Lower lobe of right lung (tissue), 2 donors: Measurements from ENCODE around the gene S100A8. TPM values are rescaled to one million over a fixed set of nuclear protein-coding genes. Genes with fewer than 3 reads are reported as not detected.

Source experiments
- ATAC-seq, 2 donors: fragments of 200-7000 bp; cut with Tn5 transposase; one replicate each; pipeline ENCODE4 v1.9.1; 2020 to 2022; ENCODE audit warnings: mild to moderate bottlenecking in 2 of 2, moderate library complexity in 2 of 2
- DNase-seq: peaks from one replicate; pipeline ENCODE4 v3.0.0-alpha.2; 2020
- H3K27ac ChIP-seq: fragments of 200-600 bp; one replicate; pipeline ENCODE4 v1.8.0; 2022
- H3K27me3 ChIP-seq: fragments of 200-600 bp; one replicate; pipeline ENCODE4 v1.8.0; 2022; ENCODE audit warnings: low read depth
- H3K36me3 ChIP-seq: fragments of 200-600 bp; one replicate; pipeline ENCODE4 v1.8.0; 2022; ENCODE audit warnings: mild to moderate bottlenecking
- H3K4me1 ChIP-seq: fragments of 200-600 bp; one replicate; pipeline ENCODE4 v1.8.0; 2022
- H3K4me3 ChIP-seq: fragments of 200-600 bp; one replicate; pipeline ENCODE4 v1.8.0; 2022; ENCODE audit warnings: mild to moderate bottlenecking
- H3K9me3 ChIP-seq: fragments of 200-600 bp; one replicate; pipeline ENCODE4 v1.8.0; 2022
- intact Hi-C: fragments of 100-400 bp; cut with DNase I; formaldehyde crosslinking; loops from one replicate; pipeline ENCODE4 v1.11.0; 2022
- total RNA-seq: library from RNA; stranded (reverse); fragmentation: NEBNext Ultra II Directional; extraction: Animal tissue kit (Norgen Biotek cat#: 25700); gene quantifications from one replicate; pipeline ENCODE4 v1.2.1, GENCODE V29; 2021
- TF ChIP-seq, protein P1 (sequence below): fragments of 200-600 bp; IDR thresholded peaks from one replicate; pipeline ENCODE4 v1.8.0; 2022; ENCODE audit warnings: antibody characterized with exemption, mild to moderate bottlenecking
- donor health status: DM: no; HTN: yes; CAD: no; lungs with severe emphysema.

Gene S100A8
- total RNA-seq, 1 donor from 2014 or later = 622 TPM

GRCh38 chr1:153361480-153362109 is 29.3 kb downstream of the S100A8 start:
- H3K36me3 ChIP-seq = no peaks in the 10 kb centered on the region
- H3K27me3 ChIP-seq = no peaks in the 10 kb centered on the region
- TF ChIP-seq, protein P1, sequence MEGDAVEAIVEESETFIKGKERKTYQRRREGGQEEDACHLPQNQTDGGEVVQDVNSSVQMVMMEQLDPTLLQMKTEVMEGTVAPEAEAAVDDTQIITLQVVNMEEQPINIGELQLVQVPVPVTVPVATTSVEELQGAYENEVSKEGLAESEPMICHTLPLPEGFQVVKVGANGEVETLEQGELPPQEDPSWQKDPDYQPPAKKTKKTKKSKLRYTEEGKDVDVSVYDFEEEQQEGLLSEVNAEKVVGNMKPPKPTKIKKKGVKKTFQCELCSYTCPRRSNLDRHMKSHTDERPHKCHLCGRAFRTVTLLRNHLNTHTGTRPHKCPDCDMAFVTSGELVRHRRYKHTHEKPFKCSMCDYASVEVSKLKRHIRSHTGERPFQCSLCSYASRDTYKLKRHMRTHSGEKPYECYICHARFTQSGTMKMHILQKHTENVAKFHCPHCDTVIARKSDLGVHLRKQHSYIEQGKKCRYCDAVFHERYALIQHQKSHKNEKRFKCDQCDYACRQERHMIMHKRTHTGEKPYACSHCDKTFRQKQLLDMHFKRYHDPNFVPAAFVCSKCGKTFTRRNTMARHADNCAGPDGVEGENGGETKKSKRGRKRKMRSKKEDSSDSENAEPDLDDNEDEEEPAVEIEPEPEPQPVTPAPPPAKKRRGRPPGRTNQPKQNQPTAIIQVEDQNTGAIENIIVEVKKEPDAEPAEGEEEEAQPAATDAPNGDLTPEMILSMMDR = no peak
- no peak overlapping the region for H3K27ac ChIP-seq
- H3K4me3 ChIP-seq = no peak overlapping the region
- no peak for DNase-seq
- H3K9me3 ChIP-seq = no peaks in the 10 kb centered on the region
- no peak for ATAC-seq
- H3K4me1 ChIP-seq = peaks cover 12% of the 10 kb centered on the region
- intact Hi-C loops = no loop called here

DNA sequence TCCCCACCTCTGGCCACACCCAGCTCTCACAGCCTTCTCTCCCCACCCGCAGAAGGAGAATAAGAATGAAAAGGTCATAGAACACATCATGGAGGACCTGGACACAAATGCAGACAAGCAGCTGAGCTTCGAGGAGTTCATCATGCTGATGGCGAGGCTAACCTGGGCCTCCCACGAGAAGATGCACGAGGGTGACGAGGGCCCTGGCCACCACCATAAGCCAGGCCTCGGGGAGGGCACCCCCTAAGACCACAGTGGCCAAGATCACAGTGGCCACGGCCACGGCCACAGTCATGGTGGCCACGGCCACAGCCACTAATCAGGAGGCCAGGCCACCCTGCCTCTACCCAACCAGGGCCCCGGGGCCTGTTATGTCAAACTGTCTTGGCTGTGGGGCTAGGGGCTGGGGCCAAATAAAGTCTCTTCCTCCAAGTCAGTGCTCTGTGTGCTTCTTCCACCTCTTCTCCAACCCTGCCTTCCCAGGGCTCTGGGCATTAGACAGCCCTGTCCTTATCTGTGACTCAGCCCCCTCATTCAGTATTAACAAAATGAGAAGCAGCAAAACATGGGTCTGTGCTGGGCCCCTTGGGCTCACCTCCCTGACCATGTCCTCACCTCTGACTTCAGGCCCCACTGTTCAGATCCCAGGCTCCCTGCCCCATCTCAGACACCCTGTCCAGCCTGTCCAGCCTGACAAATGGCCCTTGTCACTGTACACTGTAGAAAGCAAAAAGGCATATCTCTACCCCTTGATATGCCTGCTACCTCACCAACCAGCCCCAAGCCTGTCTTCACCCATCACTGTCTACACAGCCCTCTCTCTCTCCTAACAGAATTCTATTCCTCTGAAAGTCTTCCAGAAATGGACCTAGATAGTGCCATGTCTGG is 30.0 kb downstream of the S100A8 start:
- intact Hi-C loops = no loop called here
- no peak for DNase-seq
- no peak for ATAC-seq
- TF ChIP-seq, protein P1 = no peak
- H3K27me3 ChIP-seq = no peaks in the 10 kb centered on the region
- H3K27ac ChIP-seq = no peak overlapping the region
- H3K4me1 ChIP-seq = peaks cover 12% of the 10 kb centered on the region
- no peaks in the 10 kb centered on the region for H3K36me3 ChIP-seq
- no peak overlapping the region for H3K4me3 ChIP-seq
- H3K9me3 ChIP-seq = no peaks in the 10 kb centered on the region

DNA sequence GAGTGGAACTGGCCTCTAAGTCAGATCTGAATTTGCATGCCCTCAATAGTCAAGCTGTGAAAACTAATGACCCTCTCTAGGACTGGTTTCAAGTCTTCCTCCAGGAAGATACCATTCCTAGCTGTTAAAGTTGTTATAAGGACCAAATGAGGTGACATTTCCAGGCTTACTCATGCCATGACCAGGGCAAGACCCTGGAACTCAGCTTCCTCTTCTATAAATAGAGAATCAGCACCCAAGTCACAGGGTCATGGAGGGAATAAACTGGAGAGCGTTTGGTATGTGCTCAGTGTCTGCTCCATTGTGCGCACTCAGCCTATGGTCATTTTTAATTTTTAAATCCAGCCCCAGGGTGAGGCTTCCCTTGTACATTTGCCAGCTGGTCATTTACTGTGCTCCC is 30.7 kb downstream of the S100A8 start:
- H3K9me3 ChIP-seq = no peaks in the 10 kb centered on the region
- no peaks in the 10 kb centered on the region for H3K36me3 ChIP-seq
- H3K27ac ChIP-seq = no peak overlapping the region
- peaks cover 12% of the 10 kb centered on the region for H3K4me1 ChIP-seq
- no peak for ATAC-seq
- DNase-seq = no peak
- intact Hi-C loops = no loop called here
- H3K4me3 ChIP-seq = peak overlapping the region; percentile 44
- no peaks in the 10 kb centered on the region for H3K27me3 ChIP-seq
- TF ChIP-seq, protein P1 = no peak

DNA sequence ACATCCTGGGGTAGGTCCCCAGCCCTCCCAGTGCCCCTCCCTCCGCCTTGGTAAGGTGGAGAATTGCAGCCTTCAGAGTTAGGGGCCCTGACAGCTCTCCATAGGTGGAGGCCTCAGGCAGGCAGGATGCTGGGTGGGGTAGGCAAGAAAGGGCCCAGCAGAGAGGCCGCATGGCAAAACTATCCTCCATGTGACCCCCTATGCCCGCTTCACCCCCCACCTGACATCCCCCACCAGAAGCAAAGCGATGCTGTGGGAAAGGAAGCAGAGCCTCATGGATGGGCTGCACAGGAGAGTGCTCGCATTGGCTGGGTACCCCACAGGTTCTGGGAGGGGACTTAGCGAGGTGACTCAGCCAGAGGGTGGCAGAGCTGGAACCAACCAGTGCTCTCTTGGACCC is 31.6 kb downstream of the S100A8 start:
- intact Hi-C loops = no loop called here
- DNase-seq (no peak), ATAC-seq (no peak)
- H3K27ac ChIP-seq = peak overlapping the region; percentile 80
- peak overlapping the region; percentile 44 for H3K4me3 ChIP-seq
- H3K27me3 ChIP-seq = no peaks in the 10 kb centered on the region
- TF ChIP-seq, protein P1 = no peak
- no peaks in the 10 kb centered on the region for H3K9me3 ChIP-seq
- no peaks in the 10 kb centered on the region for H3K36me3 ChIP-seq
- peaks cover 12% of the 10 kb centered on the region for H3K4me1 ChIP-seq

DNA sequence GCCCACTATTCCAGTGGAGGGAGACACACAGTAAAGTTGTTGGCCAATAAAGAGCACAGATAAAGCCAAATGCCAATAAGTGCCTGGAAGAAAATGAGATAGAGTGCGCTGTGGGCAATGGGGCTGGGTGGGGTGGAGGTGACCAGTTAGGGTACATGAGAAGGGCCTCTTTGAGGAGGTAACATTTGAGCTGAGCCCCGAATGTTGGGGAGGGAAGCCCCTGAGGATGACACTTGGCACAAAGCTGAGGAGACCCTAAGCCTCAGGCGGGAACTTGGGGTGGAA is 32.2 kb downstream of the S100A8 start:
- Histone ChIP-seq H3K27ac (peak overlapping the region; percentile 80), H3K9me3 (no peaks in the 10 kb centered on the region), H3K4me1 (peaks cover 12% of the 10 kb centered on the region), H3K4me3 (peak overlapping the region; percentile 44), H3K36me3 (no peaks in the 10 kb centered on the region), H3K27me3 (no peaks in the 10 kb centered on the region)
- DNase-seq (no peak), ATAC-seq (no peak)
- intact Hi-C loops = no loop called here
- TF ChIP-seq, protein P1 = no peak
